HG03342 (cell line): ENCODE results near the gene HNRNPH3.

Source experiments
- ATAC-seq: cut with Tn5 transposase; IDR thresholded peaks from one replicate; pipeline ENCODE4 v1.9.1; 2021; ENCODE audit warnings: mild to moderate bottlenecking, moderate library complexity; ENCODE audit not compliant: unreplicated experiment

Gene HNRNPH3

GRCh38 chr10:68330852-68331454, 911 bp upstream of the HNRNPH3 start:
- no peak for ATAC-seq

GRCh38 chr10:68332259-68333057, 594 bp downstream of the HNRNPH3 start, which contains the start of gene PBLD:
Gene PBLD (minus strand): TSS chr10:68332928. CDS start chr10:68306844, 26,084 bp downstream.
- ATAC-seq: peak; percentile 25

- ATAC-seq: no peak
Observed at GRCh38 chr10:68333058-68333395, 1.2 kb downstream of the HNRNPH3 start.

- ATAC-seq: no peak
Observed at GRCh38 chr10:68333440-68334431, 1.9 kb downstream of the HNRNPH3 start.

- ATAC-seq: no peak
Observed at GRCh38 chr10:68334672-68335467, 3.0 kb downstream of the HNRNPH3 start.

GRCh38 chr10:68336754-68337351, 5.0 kb downstream of the HNRNPH3 start:
- ATAC-seq: no peak

- ATAC-seq: no peak
Observed at GRCh38 chr10:68340358-68341080, 8.7 kb downstream of the HNRNPH3 start.

GRCh38 chr10:68342909-68343516, 11.1 kb downstream of the HNRNPH3 start:
- no peak for ATAC-seq

- ATAC-seq: no peak
Observed at GRCh38 chr10:68345621-68346020, 13.8 kb downstream of the HNRNPH3 start.

GRCh38 chr10:68346774-68347173, 14.9 kb downstream of the HNRNPH3 start:
- ATAC-seq: no peak

- no peak for ATAC-seq
Observed at GRCh38 chr10:68348265-68348741, 16.4 kb downstream of the HNRNPH3 start.

GRCh38 chr10:68353537-68353936, 21.7 kb downstream of the HNRNPH3 start:
- no peak for ATAC-seq

GRCh38 chr10:68359189-68359588, 27.3 kb downstream of the HNRNPH3 start:
- ATAC-seq: no peak

- ATAC-seq: no peak
Observed at GRCh38 chr10:68362590-68362989, 30.7 kb downstream of the HNRNPH3 start.

- no peak for ATAC-seq
Observed at GRCh38 chr10:68364101-68364886, 32.4 kb downstream of the HNRNPH3 start.

GRCh38 chr10:68365611-68366010, 33.7 kb downstream of the HNRNPH3 start:
- no peak for ATAC-seq

GRCh38 chr10:68366600-68366999, 34.7 kb downstream of the HNRNPH3 start:
- no peak for ATAC-seq

GRCh38 chr10:68367121-68367520, 35.3 kb downstream of the HNRNPH3 start:
- ATAC-seq: no peak
